K562 (cell line): ENCODE data around the gene HS3ST4. TPM values are rescaled to one million over a fixed set of nuclear protein-coding genes. Genes with fewer than 3 reads are reported as not detected.

Source experiments
- ATAC-seq: fragments of 200-7000 bp; cut with Tn5 transposase; 3 replicates; pipeline ENCODE4 v1.9.1; 2020; ENCODE audit warnings: moderate library complexity
- BruUV-seq: library from RNA; stranded (reverse); fragments of 400-500 nt; replicated peaks from 2 replicates; lab custom pipeline; 2021; lab: Mats Ljungman, UMichigan
- CTCF ChIA-PET: fragments of 300-600 bp; formaldehyde crosslinking; extraction: SDS; loops from one replicate; lab custom pipeline; 2021; ENCODE audit warnings: low intra/inter-chr PET ratio; lab: Yijun Ruan, JAX
- POLR2A ChIA-PET: fragments of 300-600, 350-650 bp; sonication (Branson Sonifier 250); formaldehyde crosslinking; extraction: SDS; loops from one replicate; lab custom pipeline; 2021; ENCODE audit warnings: antibody characterized with exemption, inconsistent platforms; lab: Yijun Ruan, JAX
- DNase-seq, 4 experiments: peaks; one replicate each; pipeline versions ENCODE4 v3.0.0 to v3.0.0-alpha.2; 2011 to 2018; ENCODE audit warnings: low spot score in 3 of 4, mixed read lengths in 3 of 4; ENCODE audit errors: extremely low read depth in 1 of 4
- FAIRE-seq: peaks from 2 replicates; lab custom pipeline; 2011; peaks lifted over from hg19 to GRCh38; lab: Jason Lieb, UNC
- H2AFZ ChIP-seq: 2 replicates; pipeline ENCODE4 v1.6.0; 2011; ENCODE audit warnings: low read depth, low read length, control low read depth, inconsistent platforms
- H3K27ac ChIP-seq: fragments of 200-600 bp; 3 replicates; pipeline ENCODE4 v1.8.0; 2011; ENCODE audit warnings: low read depth, mild to moderate bottlenecking, control low read depth, inconsistent platforms, low read length, moderate library complexity, mixed read lengths; ENCODE audit errors: extremely low read depth
- H3K27me3 ChIP-seq, 2 experiments: fragments of 300-600 bp in 1 of 2; 2 replicates in 1 of 2; 3 replicates in 1 of 2; pipeline versions ENCODE4 v1.6.0 to v1.8.0; 2011; ENCODE audit warnings: inconsistent platforms in 2 of 2, low read length in 2 of 2, mild to moderate bottlenecking in 1 of 2, mixed read lengths in 1 of 2, moderate library complexity in 1 of 2; ENCODE audit not compliant: control insufficient read depth in 2 of 2, insufficient read depth in 2 of 2
- H3K36me3 ChIP-seq: fragments of 300-600 bp; 3 replicates; pipeline ENCODE4 v1.8.0; 2011; ENCODE audit warnings: mild to moderate bottlenecking, low read length, inconsistent platforms; ENCODE audit not compliant: control insufficient read depth, insufficient read depth
- H3K4me1 ChIP-seq, 2 experiments: fragments of 200-600 bp in 1 of 2; replicated peaks in 1 of 2; 2 replicates in 1 of 2; 3 replicates in 1 of 2; pipeline versions ENCODE4 v1.5.1 to v1.8.0; 2011; ENCODE audit warnings: inconsistent platforms in 2 of 2, low read length in 2 of 2, mild to moderate bottlenecking in 1 of 2, mixed read lengths in 1 of 2, moderate library complexity in 1 of 2; ENCODE audit not compliant: control insufficient read depth in 2 of 2, insufficient read depth in 2 of 2
- H3K4me2 ChIP-seq: 2 replicates; pipeline ENCODE4 v1.6.1; 2011; ENCODE audit warnings: low read length, control low read depth, inconsistent platforms, mixed read lengths; ENCODE audit not compliant: insufficient read depth
- H3K4me3 ChIP-seq: fragments of 200-600 bp; sonication (generic), shearing (Covaris generic); 2 replicates; pipeline ENCODE4 v1.5.1; 2016; ENCODE audit warnings: control low read depth, inconsistent platforms
- H3K79me2 ChIP-seq: fragments of 200-600 bp; 3 replicates; pipeline ENCODE4 v1.8.0; 2011; ENCODE audit warnings: low read length, inconsistent platforms; ENCODE audit not compliant: control insufficient read depth, insufficient read depth
- H3K9ac ChIP-seq, 2 experiments: 2 replicates each; pipeline versions ENCODE4 v1.6.0 to v1.6.1; 2011; ENCODE audit warnings: low read depth in 2 of 2, low read length in 2 of 2, control low read depth in 1 of 2, inconsistent platforms in 1 of 2, mild to moderate bottlenecking in 1 of 2, mixed read lengths in 1 of 2; ENCODE audit not compliant: insufficient read depth in 1 of 2
- H3K9me1 ChIP-seq: one replicate; pipeline ENCODE4 v1.6.0; 2011; ENCODE audit warnings: inconsistent platforms, mild to moderate bottlenecking, low read length, moderate library complexity; ENCODE audit not compliant: control insufficient read depth, insufficient read depth
- H3K9me3 ChIP-seq: replicated peaks from 2 replicates; pipeline ENCODE4 v1.5.1; 2011; ENCODE audit warnings: low read depth, low read length, inconsistent platforms; ENCODE audit not compliant: control insufficient read depth, insufficient read depth
- H4K20me1 ChIP-seq: replicated peaks from 2 replicates; pipeline ENCODE4 v1.6.1; 2011; ENCODE audit warnings: low read length, inconsistent platforms, mixed read lengths; ENCODE audit not compliant: control insufficient read depth, insufficient read depth
- ARID3A ChIP-seq: IDR thresholded peaks from 2 replicates; pipeline ENCODE4 v1.6.1; 2012; ENCODE audit warnings: low read depth, low read length, improper control_type of control experiment, borderline replicate concordance
- ATF7 ChIP-seq: fragments of 450-650 bp; IDR thresholded peaks from 2 replicates; pipeline ENCODE4 v1.7.1; 2014; ENCODE audit warnings: mild to moderate bottlenecking, moderate library complexity
- CREBBP ChIP-seq: IDR thresholded peaks from one replicate; pipeline ENCODE4 v1.6.1; 2012; ENCODE audit warnings: low read depth, mild to moderate bottlenecking, control low read depth, inconsistent platforms, low read length
- MGA ChIP-seq: fragments of 450-650 bp; IDR thresholded peaks from 2 replicates; pipeline ENCODE4 v1.6.1; 2016; ENCODE audit warnings: mild to moderate bottlenecking, moderate library complexity
- THRAP3 ChIP-seq: fragments of 450-650 bp; IDR thresholded peaks from 2 replicates; pipeline ENCODE4 v1.6.1; 2016; ENCODE audit warnings: mild to moderate bottlenecking, inconsistent platforms, borderline replicate concordance
- WGBS: fragments of 100-300 bp; shearing (Covaris generic); methylation state at CpG from one replicate; pipeline ENCODE4 v1.1.6; 2016; ENCODE audit warnings: low coverage, mixed read lengths; ENCODE audit not compliant: insufficient coverage; ENCODE audit errors: missing lambda C conversion rate; 5-methylcytosine and 5-hydroxymethylcytosine counted together
- in situ Hi-C: fragments of 300-500 bp; cut with MboI; formaldehyde crosslinking; loops from 4 replicates; pipeline ENCODE4 v1.15.0; 2018; ENCODE audit warnings: inconsistent platforms, mixed read lengths
- intact Hi-C: fragments of 100-400 bp; cut with micrococcal nuclease; formaldehyde crosslinking; loops from 2 replicates; pipeline ENCODE4 v1.14.2; 2022
- polyA plus RNA-seq, 8 experiments: library from polyadenylated mRNA; depleted of rRNA in 4 of 8; stranded (reverse) in 5 of 8; unstranded in 3 of 8; fragments of >200 nt; fragmentation: Nextera tagmentation in 2 of 8; fragmentation: Illumina TruSeq in 1 of 8; extraction: Ambion mirVana in 2 of 8; extraction: Trizol in 1 of 8; gene quantifications; 2 replicates each; pipeline versions ENCODE4 v1.2.1 to v1.2.3, GENCODE V29; 2011 to 2014; ENCODE audit warnings: inconsistent platforms in 1 of 8, missing spikeins in 1 of 8
- total RNA-seq, 7 experiments: library from RNA; depleted of rRNA in 6 of 7; stranded (reverse); fragments of >200 nt in 6 of 7; fragmentation: Illumina TruSeq in 2 of 7; extraction: Trizol in 2 of 7; gene quantifications; 2 replicates each; pipeline versions ENCODE4 v1.2.1 to v1.2.3, GENCODE V29; 2011 to 2021; ENCODE audit warnings: low replicate concordance in 1 of 7
- TF ChIP-seq, protein P1 (sequence below): sonication (generic); formaldehyde crosslinking; IDR thresholded peaks from 2 replicates; pipeline ENCODE4 v1.8.1; 2022; ENCODE audit warnings: missing genetic modification reagents

HS3ST4 gene
- total and polyA plus RNA-seq, 9 of the 15 experiments (the other 6 are each of a cell fraction or from before 2014, with no cell fraction given) = not detected

- TF ChIP-seq, protein P1, sequence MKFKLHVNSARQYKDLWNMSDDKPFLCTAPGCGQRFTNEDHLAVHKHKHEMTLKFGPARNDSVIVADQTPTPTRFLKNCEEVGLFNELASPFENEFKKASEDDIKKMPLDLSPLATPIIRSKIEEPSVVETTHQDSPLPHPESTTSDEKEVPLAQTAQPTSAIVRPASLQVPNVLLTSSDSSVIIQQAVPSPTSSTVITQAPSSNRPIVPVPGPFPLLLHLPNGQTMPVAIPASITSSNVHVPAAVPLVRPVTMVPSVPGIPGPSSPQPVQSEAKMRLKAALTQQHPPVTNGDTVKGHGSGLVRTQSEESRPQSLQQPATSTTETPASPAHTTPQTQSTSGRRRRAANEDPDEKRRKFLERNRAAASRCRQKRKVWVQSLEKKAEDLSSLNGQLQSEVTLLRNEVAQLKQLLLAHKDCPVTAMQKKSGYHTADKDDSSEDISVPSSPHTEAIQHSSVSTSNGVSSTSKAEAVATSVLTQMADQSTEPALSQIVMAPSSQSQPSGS = no peak
- peak; percentile 96; the same call in 1 of the 2 replicates for TF ChIP-seq ARID3A
- TF ChIP-seq, all 486 proteins: peak for 7
Measured at GRCh38 chr16:25838724-25839186, 147.0 kb downstream of the HS3ST4 start (continued).

GRCh38 chr16:25841761-25842160 lies 150.0 kb downstream of the HS3ST4 start:
- POLR2A ChIA-PET = no interaction called here
- H3K4me1 ChIP-seq = no peaks in the 10 kb centered on the region; a peak in 1 of 5 replicates
- no peak for FAIRE-seq
- intact Hi-C loops (no loop called here), in situ Hi-C loops (no loop called here)
- no peak for DNase-seq
- no peak overlapping the region for H2AFZ ChIP-seq
- no peak overlapping the region for H3K4me3 ChIP-seq
- no peaks in the 10 kb centered on the region for H4K20me1 ChIP-seq
- H3K9me3 ChIP-seq = no peaks in the 10 kb centered on the region
- H3K27me3 ChIP-seq = no peaks in the 10 kb centered on the region; a peak in 1 of 5 replicates
- no peak for ATAC-seq
- H3K9ac ChIP-seq = no peak overlapping the region
- CTCF ChIA-PET = no interaction called here
- no peak overlapping the region for H3K4me2 ChIP-seq
- no peaks in the 10 kb centered on the region for H3K79me2 ChIP-seq
- no peaks in the 10 kb centered on the region for H3K9me1 ChIP-seq
- 0% methylated on average over 3 of the region's 3 CpGs for whole genome bisulfite sequencing
- H3K36me3 ChIP-seq = no peaks in the 10 kb centered on the region
- BruUV-seq = no TSS peak
- H3K27ac ChIP-seq = no peak overlapping the region
- TF ChIP-seq ATF7 (no peak), THRAP3 (no peak), MGA (no peak), CREBBP (no peak)
